Measurements from ENCODE around the gene TNRC6B.

GRCh38 chr22:40290516-40290915 lies 112.8 kb downstream of the TNRC6B start:
- TF ChIP-seq CTCF (conservative IDR thresholded peaks at IDR 0.05 in 1 of 2, IDR thresholded peaks at IDR 0.05 in 1 of 2; ENCODE audit: extremely low read depth in 1 of 2, insufficient read depth in 1 of 2, low read depth in 1 of 2, low read length in 2 of 2) (no peak), EZH2 (IDR thresholded peaks at IDR 0.05; ENCODE audit: borderline replicate concordance, low read length) (no peak)

Data from mammary epithelial cell (primary cell).